GM19395 (cell line): ENCODE results near the gene GLYR1.

Experiments
- ATAC-seq: cut with Tn5 transposase; IDR thresholded peaks from one replicate; pipeline ENCODE4 v1.9.1; 2021; ENCODE audit warnings: mild to moderate bottlenecking, moderate library complexity; ENCODE audit not compliant: unreplicated experiment

Gene GLYR1

DNA sequence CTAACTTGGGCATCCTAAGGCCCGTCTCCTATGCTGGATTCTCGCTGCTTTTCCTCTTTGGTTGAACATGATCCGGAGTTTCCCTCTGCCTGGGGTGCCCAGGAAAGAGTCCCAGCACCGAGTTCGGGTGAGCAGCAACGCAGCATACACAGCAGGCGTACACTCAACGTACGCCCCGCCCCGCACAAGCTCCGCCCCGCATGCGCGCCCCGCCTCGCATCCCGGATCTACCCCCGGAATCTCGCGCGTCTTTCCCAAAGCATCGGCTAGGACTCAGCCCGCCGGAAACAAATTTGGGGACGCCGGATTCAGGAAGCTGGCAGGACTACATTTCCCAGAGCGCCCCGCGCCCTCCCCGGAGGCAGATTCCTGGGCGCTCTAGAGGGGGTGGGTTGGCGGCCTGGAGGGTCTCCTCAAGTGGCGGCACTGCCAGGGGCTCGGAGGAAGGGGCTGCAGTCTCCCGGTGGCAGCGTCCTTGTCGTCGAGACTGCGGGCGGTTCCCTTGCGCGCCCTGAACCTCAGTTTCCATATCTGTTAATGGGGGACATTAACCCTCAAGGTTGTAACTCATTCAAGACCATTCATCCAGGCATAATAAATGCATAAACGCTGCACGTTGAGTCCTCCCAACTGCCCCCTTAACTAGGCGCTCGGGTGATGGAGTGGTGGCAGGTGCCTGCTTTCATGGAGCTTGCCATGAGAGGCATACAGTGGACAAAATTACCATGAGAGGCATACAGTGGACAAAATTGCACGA is 78.4 kb downstream of the GLYR1 start:
- ATAC-seq: peak; percentile 64

DNA sequence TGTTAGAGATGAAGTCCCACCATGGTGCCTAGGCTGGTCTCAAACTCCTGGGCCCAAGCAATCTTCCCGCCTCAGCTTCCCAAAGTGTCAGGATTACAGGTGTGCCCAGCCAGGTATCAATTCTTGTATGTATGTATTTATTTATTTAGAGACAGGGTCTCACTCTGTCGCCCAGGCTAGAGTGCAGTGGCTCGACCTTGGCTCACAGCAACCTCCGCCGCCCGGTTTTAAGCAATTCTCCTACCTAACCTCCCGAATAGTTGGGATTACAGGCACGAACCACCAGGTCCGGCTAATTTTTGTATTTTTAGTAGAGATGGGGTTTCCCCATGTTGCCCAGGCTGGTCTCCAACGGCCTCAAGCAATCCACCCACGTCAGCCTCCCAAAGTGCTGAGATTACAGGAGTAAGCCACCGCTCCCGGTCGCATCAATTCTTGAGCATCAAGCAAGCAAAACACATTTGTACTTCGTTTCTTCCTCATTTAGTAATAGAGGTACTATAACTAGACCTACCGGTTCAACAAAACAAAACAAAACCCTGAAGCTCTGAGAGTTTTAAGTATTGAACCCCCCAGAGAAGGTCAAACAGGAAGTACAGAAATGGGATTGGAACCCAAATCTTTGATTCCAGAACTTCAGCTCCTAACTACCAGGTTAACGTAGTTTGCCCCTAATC is 79.1 kb downstream of the GLYR1 start:
- peak; percentile 13 for ATAC-seq

DNA sequence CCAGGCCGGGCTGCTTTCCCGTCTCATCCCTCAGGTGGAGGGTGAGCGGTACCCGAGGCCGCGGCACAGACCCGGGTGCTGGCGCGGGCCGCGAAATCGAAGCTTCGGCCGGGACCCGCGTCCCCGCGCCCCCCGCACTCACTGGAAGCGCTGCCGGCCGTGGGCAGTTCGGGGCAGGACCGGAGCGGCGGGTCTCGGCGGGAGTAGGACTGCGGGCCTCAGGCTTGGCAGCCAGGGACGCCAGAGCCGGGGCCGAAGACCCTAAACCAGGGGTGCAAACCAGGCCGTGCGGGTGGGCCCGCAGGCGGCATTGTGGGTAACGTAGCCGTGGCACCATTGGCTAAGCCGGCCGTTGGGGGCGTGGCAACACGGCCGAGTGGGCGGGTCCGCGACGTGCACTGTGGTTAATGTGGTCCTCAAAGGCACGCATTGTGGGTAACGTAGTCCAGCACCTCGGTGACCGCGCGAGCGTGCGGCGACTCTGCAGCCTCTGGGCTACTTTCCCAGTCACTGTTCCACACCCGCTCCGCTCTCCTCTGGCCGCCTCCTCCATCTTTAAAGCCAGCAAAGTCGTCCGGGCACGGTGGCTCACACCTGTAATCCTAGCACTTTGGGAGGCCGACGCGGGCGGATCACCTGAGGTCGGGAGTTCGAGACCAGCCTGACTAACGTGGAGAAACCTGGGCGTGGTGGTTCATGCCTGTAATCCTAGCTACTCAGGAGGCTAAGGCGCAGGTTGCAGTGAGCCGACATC is 80.0 kb downstream of the GLYR1 start, which contains the start of gene ZNF500:
Gene ZNF500, minus strand, starts transcription at position 288 of the 754 bp plus-strand sequence. CDS start 1,184 bp downstream, outside the sequence.
- peak; percentile 87 for ATAC-seq

- no peak for ATAC-seq
These were observed 81.3 kb downstream of the GLYR1 start for GRCh38 chr16:4765511-4766474.

GRCh38 chr16:4763791-4764190 is 83.3 kb downstream of the GLYR1 start:
- ATAC-seq: no peak

- no peak for ATAC-seq
These were observed 84.9 kb downstream of the GLYR1 start for GRCh38 chr16:4762205-4762604.

DNA sequence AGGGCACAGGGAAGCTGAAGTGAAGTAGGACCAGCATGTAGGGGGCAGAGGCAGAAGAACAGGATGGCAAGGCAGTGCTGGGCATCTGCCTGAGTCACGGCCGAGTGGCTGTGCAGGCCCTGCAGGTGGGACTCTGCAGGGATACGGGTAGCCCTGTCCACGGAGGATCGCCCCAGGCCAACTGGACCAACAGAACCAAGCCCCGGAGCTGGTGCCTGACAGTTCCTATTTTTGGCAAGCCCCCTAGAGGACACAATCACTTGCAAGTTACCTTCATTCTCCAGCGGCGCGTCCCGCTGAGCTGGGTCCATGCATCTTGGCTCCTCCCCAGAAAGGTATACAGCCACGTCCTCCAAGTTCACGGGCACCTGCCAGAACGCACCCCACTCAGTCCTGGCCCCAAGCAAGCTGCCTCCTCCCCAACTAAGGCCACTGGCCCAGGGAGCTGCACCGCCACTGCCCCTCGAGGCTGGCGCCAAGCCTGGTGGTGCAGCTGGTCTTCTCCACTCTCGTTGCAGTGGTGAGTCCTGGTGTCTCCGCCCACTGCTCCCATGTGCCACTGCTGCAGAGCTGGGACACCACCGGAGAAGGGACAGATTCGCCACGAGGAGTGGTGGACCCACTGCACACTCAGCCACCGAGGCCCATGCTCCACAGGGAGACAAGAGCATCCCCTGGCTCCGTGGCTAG is 86.7 kb downstream of the GLYR1 start:
- ATAC-seq: no peak

GRCh38 chr16:4755687-4756086 is 91.4 kb downstream of the GLYR1 start:
- no peak for ATAC-seq

GRCh38 chr16:4754865-4755264 is 92.2 kb downstream of the GLYR1 start:
- ATAC-seq: no peak

- no peak for ATAC-seq
These were observed 93.9 kb downstream of the GLYR1 start for GRCh38 chr16:4753227-4753626.
